Suppressor macrophage (primary cell): ENCODE data around the gene FRMD4A.
A peak's percentile ranks its signal among the peaks of the same experiment; 100 is the strongest.

ENCODE experiments used
- DNase-seq, 4 experiments: peaks; one replicate each; pipeline ENCODE4 v3.0.0-alpha.2; 2020 to 2022
- total RNA-seq, 17 experiments: gene quantifications; one replicate each; lab custom pipeline; 2026; ENCODE audit warnings: mixed read lengths in 6 of 17, inconsistent platforms in 3 of 17; lab: John Stamatoyannopoulos, UW

The FRMD4A gene
- 11.5 to 189 (median 75.1) reads per million in 17 experiments for total RNA-seq

DNA sequence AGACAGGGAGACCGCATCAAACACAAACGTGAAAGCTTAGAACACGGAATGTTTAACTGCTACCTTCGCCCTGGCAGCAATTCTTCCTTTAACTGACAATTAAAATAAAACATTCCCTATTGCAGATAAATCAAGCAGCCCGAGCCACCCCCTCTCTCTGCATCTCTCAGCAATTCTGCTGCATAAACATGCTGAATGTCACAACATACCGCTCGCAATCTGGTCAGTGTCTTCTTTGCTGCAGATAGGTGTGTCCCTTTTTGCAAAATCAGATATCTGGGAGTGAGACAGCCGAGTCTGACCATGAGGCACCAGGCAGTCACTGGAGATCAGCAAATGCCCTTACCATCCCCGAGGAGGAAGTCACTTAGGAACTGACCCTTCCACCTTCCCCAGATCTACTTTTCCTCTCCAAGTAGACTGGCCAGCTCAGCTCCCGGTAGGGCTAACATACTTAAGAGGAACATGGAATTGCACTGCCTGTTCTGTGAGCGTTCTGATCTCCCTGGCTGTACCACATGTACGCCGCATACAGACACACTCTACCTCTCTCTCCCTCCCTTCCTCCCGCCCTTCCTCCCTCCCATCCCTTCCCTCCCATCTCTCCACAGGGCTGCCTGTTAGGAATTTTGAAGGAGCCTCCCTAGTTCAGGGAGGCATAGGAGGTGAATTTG is at the start of gene FRMD4A:
Gene FRMD4A (minus strand): TSS at position 537 of the 674 bp plus-strand sequence.
- no peak for DNase-seq

GRCh38 chr10:14379556-14380280 is 49.0 kb upstream of the FRMD4A start:
- DNase-seq = no peak

DNA sequence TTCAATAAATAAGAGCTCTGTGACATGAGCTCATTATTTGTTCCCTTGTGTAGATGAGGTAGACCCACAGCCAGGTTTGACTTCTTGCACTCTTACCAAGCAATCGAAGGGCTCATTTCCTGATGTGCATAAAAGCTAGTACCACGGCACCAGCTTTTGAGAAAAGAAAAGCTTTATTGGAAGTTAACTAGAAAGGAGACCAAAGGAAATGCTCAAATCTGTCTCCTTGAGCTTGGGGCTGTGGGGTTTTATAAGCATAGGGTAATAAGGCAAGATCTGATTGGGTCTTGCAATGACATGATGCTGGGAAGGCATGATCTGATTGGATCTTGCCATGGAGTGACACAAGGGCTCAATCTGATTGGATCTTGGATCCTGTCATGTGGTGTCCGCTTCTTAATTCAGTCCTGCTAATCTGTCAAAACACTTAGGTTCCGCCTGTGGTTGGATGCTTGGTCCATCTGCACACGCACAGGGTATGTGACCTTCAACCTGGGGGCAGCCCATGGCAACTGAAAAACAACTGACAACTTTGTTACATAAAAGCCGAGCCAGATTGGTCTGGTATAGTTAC is 47.8 kb upstream of the FRMD4A start:
- DNase-seq = no peak

GRCh38 chr10:14377591-14378175 is 47.0 kb upstream of the FRMD4A start:
- DNase-seq = no peak

DNA sequence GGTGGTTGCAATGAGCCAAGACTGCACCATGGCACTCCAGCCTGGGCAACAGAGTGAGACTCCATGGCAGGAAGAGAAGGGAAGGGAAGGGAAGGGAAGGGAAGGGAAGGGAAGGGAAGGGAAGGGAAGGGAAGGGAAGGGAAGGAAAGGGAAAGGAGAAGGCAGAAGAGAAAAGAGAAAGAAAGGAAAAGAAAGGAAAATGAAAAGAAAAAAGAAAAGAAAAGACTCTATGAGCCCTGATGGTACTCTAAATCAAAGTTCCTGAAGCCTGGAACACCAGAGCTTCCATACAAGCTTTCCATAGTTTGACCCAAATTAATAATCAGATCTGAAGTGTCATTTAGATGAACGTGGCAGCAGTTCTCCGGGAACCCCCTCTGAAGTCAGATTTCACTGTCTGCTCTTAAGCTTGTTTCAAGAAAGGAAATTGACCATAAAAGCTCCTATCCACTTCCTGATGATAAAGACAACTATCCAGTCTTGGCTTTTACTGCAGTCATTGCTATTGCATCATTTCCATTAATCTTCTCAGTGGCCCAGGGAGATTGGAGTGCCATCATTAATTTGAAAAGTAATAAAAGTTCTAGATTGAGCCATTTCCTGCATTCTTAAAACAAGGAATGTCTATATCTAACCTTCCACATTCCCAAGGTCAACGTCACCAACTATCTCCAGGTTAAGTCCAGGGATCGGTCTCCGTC is 44.2 kb upstream of the FRMD4A start:
- DNase-seq = no peak

- no peak for DNase-seq
Measured at GRCh38 chr10:14372606-14373005, 41.9 kb upstream of the FRMD4A start.

DNA sequence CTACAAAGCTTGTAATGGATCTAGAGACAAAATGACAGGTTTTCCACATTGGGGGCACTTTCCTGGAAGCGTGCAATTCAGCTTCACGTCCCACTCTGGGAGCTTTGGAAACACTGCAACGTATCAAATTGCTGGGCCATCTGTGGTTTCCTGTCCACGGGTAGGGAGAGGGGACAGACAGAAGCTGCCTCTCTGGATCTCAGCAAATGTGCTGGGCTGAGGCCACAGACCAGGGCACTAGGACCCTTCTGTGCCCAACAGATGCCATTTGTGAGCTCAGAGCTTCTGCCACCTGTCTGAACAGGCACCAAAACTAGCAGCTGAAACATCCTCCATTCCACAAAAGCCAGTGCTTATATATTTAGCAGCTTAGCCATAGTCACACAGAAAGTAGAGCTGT is 40.9 kb upstream of the FRMD4A start:
- no peak for DNase-seq

DNA sequence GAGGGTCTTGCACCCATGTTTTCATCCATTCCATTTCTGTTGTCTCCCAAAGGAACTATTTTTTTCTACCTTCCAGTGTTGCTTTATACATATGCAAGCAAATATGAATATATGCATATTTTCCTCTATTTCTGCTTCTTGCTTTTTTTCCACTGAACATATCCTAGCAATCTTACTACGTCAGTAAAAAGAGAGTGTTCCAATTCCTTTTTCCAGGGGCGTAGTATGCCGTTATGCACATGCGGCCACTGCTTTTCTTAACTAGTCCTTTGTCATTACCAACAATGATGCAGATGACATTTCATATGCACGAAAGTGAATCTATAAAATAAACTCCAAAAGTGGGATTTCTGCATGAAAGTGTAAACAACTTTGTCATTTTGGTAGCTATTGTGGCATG is 40.2 kb upstream of the FRMD4A start:
- no peak for DNase-seq

DNA sequence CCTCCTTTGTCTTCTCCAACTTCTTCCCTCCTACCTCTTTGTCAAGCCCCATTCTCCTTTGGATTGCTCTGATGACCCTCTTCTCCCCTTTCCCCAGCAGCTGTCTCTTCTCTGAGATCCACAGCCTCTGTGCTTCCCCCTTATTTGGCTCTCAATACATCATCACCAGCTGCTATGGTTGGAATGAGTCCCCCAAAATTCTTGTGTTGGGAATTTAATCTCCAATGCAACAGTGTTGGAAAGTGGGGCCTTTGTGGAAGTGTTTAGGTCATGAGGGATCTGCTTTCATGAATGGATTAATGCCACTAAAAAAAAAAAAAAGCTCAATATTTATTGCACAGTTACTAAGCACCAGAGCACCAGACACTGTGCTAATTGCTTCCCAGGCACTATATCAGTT is 39.2 kb upstream of the FRMD4A start:
- no peak for DNase-seq

- no peak for DNase-seq
Measured at GRCh38 chr10:14366760-14367159, 36.0 kb upstream of the FRMD4A start.

DNA sequence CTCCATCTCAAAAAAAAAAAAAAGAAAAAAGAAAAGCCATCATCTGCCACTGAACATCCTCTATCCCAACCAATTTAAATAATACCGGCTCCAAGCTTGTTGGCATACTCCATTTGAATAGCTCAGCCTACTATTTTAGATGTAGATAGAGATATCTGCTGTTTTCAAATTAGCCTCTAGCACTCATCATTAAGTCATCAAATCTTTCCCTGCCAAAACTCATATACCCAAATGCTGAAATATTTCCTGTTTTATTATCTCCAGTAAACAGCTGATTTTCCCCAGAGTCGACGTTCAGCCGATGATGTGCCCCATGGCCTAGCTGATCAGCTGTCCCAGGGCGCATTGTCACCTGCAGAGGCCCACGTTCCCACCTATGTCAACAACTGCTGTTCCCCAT is 34.5 kb upstream of the FRMD4A start:
- DNase-seq = no peak

- no peak for DNase-seq
Measured at GRCh38 chr10:14362104-14362503, 31.4 kb upstream of the FRMD4A start.

- no peak for DNase-seq
Measured at GRCh38 chr10:14360961-14361360, 30.2 kb upstream of the FRMD4A start.

- DNase-seq = no peak
Measured at GRCh38 chr10:14360515-14360914, 29.8 kb upstream of the FRMD4A start.

- DNase-seq = peak in 2 of 4 experiments; percentile 6 to 20
Measured at GRCh38 chr10:14358886-14359573, 28.3 kb upstream of the FRMD4A start.

DNA sequence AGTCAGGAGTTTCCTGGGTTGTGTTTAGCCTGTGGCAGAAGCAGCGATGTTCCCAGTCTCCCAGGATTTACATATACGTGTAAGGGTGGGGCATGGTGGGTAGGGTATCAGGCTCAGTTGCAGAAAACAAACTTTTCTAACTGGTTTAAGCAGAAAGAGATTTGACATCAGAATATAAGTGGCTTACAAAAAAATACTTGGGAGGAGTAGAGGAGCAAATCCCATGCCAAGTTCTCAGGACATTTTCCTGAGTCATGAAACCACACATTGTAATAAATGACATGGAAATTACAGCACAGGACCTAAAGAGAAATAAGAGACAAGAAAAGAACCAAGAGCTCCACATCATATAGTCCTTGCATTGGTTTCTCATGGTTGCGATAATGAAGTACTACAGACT is 26.2 kb upstream of the FRMD4A start:
- no peak for DNase-seq

DNA sequence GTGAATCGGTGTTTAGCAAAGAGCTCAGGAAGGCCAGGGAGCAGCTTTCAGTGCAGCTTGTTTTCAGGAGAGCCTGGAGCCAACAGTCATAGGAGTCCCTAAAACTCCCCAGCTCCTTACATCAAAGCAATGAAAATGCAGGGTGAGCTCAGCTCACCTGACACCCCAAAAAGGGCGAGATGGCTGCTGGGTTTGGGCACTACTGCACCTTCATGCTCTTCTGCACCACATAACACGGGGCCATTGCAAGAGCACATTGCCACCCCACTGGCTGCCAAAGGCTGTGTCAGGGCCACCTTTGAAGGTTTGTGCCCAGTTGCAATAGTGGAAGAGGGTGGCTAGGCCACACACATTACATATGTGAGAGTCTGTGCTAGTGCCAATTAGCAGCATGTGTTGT is 25.0 kb upstream of the FRMD4A start:
- DNase-seq = no peak

DNA sequence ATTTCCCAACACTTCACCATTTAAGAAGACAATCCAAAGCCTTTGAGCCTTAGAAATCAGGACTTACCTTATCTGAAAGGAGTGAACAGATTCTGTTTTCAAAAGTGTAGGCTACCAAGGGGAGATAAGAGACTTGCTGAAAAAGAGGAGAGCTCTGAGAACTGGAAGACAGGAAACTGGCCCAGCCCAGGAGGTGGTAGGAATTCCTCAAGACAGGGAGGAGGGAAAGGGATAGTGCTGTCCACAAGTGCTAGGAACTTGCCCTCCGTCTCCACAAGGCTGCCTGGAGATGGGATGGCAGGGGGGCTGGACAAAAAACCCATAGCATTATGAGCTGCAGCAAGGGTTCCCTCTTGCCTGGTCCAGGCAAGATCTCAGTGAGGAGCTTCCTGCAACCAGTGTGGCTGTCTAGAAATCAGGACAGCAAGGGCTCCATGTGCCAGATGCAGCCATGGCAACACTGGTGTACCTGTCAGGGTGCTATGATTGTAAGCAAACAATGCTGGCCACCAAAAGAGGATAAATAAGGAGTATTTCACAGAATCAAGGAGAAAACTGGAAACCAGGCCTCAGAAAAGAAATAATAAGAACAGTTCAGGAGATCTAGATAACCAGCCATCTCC is 22.7 kb upstream of the FRMD4A start:
- no peak for DNase-seq

GRCh38 chr10:14350006-14350405 is 19.3 kb upstream of the FRMD4A start:
- DNase-seq = no peak

DNA sequence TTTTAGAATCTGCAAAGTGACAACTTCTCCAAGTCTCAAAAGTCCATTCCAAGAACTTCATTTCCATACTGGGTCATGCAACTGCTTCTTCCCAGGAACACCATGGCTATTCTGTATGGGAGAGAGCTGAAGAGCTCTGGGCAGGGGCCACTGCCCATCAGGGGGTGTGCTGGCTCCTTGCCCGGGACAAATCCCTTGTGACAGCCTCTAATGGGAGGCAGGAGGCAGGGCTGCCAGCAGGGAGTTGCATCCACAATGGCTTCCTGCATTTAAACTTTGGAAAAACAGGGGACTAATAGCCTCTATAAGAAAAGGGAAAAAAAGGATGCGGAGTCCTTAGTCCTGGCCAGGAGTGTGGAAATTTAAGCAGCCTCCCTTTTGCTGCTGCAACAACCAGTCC is 18.4 kb upstream of the FRMD4A start:
- DNase-seq = no peak

DNA sequence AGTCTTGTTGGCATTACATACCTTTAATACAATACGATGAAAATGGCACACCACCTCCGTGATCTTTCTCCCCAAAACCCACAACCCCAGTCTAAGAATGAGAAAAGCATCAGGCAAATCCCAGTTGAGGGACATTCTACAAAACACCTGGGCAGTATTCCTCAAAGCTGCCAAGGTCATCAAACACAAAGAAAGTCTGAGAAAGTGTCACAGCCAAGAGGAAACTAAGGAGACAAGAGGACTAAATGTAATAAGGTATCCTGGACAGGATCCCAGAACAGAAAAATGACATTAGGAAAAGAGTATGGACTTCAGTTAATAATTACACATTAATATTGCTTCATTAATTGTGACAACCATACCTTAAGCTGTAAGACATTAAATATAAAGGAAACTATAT is 14.5 kb upstream of the FRMD4A start:
- no peak for DNase-seq
